ENCODE measurements around the gene RABL6. TPM values are rescaled to one million over a fixed set of nuclear protein-coding genes. Genes with fewer than 3 reads are reported as not detected.
A peak's percentile ranks its signal among the peaks of the same experiment; 100 is the strongest.
"Not testable (repeated sequence)": the region's sequence is repeated elsewhere in the genome, so short reads cannot be mapped to it uniquely, and the experiment has no call there.

The RABL6 gene
- total and polyA plus RNA-seq, 8 donors, result 49.5 to 80.8 (median 62.3) TPM

GRCh38 chr9:136760834-136761544 is 46.8 kb upstream of the RABL6 start:
- ATAC-seq (peak; percentile 62), DNase-seq (peak in 1 of 4 donors; percentile 79)
- H3K4me3 ChIP-seq; H3K27ac ChIP-seq; H3K9me3 ChIP-seq; H3K4me1 ChIP-seq; intact Hi-C loops (cut with DNase I); H3K36me3 ChIP-seq: not testable (repeated sequence)
- peak in 1 of 2 donors; percentile 27 for TF ChIP-seq CTCF (IDR thresholded peaks at IDR 0.05)
- peaks cover 0 to 42% of the 10 kb centered on the region in 2 donors for H3K27me3 ChIP-seq

- no peak for TF ChIP-seq CTCF (IDR thresholded peaks at IDR 0.05)
- no peak for ATAC-seq
- peaks cover 0 to 1% of the 10 kb centered on the region in 2 donors for H3K9me3 ChIP-seq
Measured at GRCh38 chr9:136761545-136761981, 46.2 kb upstream of the RABL6 start.

GRCh38 chr9:136762221-136762691 is 45.5 kb upstream of the RABL6 start:
- Histone ChIP-seq H3K27me3 (peaks cover 0 to 48% of the 10 kb centered on the region in 2 donors), H3K4me1 (no peaks in the 10 kb centered on the region), H3K9me3 (no peaks in the 10 kb centered on the region), H3K27ac (no peak overlapping the region), H3K36me3 (no peaks in the 10 kb centered on the region), H3K4me3 (no peak overlapping the region)
- intact Hi-C loops (cut with DNase I), result no loop called here
- no peak for ATAC-seq
- peak in 1 of 4 donors; percentile 33 for DNase-seq
- no peak for TF ChIP-seq CTCF (IDR thresholded peaks at IDR 0.05)

More at GRCh38 chr9:136761545-136761981, 46.2 kb upstream of the RABL6 start:
- Histone ChIP-seq H3K4me3 (no peak overlapping the region), H3K27ac (no peak overlapping the region), H3K27me3 (peaks cover 0 to 42% of the 10 kb centered on the region in 2 donors), H3K36me3 (no peaks in the 10 kb centered on the region), H3K4me1 (no peaks in the 10 kb centered on the region)
- DNase-seq, result peak in 1 of 4 donors; percentile 58
- intact Hi-C loops (cut with DNase I), result no loop called here

GRCh38 chr9:136762915-136763648 is 44.7 kb upstream of the RABL6 start:
- peak in 1 of 4 donors; percentile 84 for DNase-seq
- intact Hi-C loops (cut with DNase I), result no loop called here
- no peaks in the 10 kb centered on the region for H3K4me1 ChIP-seq
- no peaks in the 10 kb centered on the region for H3K36me3 ChIP-seq
- no peak overlapping the region for H3K4me3 ChIP-seq
- H3K27ac ChIP-seq, result no peak overlapping the region
- peaks cover 0 to 56% of the 10 kb centered on the region in 2 donors for H3K27me3 ChIP-seq
- H3K9me3 ChIP-seq, result no peaks in the 10 kb centered on the region
- ATAC-seq, result peak; percentile 54
- TF ChIP-seq CTCF (IDR thresholded peaks at IDR 0.05), result no peak

GRCh38 chr9:136763649-136764035 is 44.1 kb upstream of the RABL6 start:
- intact Hi-C loops (cut with DNase I), result no loop called here
- no peaks in the 10 kb centered on the region for H3K36me3 ChIP-seq
- H3K4me3 ChIP-seq, result no peak overlapping the region
- TF ChIP-seq CTCF (IDR thresholded peaks at IDR 0.05), result no peak
- DNase-seq, result no peak
- peaks cover 5 to 58% of the 10 kb centered on the region in 2 donors for H3K27me3 ChIP-seq
- H3K27ac ChIP-seq, result no peak overlapping the region
- H3K4me1 ChIP-seq, result no peaks in the 10 kb centered on the region
- no peak for ATAC-seq
- no peaks in the 10 kb centered on the region for H3K9me3 ChIP-seq
